H9 (cell line): ENCODE measurements around the gene HES3. TPM values are rescaled to one million over a fixed set of nuclear protein-coding genes. Genes with fewer than 3 reads are reported as not detected.

Experiments used
- DNase-seq: peaks from one replicate; pipeline ENCODE4 v3.0.0-alpha.2; 2017
- H2AFZ ChIP-seq: one replicate; pipeline ENCODE4 v1.6.1; 2013; ENCODE audit warnings: mild to moderate bottlenecking, low read length, control low read depth, moderate library complexity
- H2AK5ac ChIP-seq: 2 replicates; pipeline ENCODE4 v1.6.1; 2013; ENCODE audit warnings: low read length, control low read depth, mixed read lengths; ENCODE audit not compliant: insufficient read length
- H2BK120ac ChIP-seq: one replicate; pipeline ENCODE4 v1.6.1; 2013; ENCODE audit warnings: low read depth, mild to moderate bottlenecking, low read length, control low read depth, inconsistent platforms; ENCODE audit not compliant: poor library complexity, severe bottlenecking
- H2BK12ac ChIP-seq: 2 replicates; pipeline ENCODE4 v1.6.1; 2013; ENCODE audit warnings: low read length, control low read depth, mixed read lengths, low read depth; ENCODE audit not compliant: insufficient read length
- H2BK15ac ChIP-seq: 2 replicates; pipeline ENCODE4 v1.6.1; 2013; ENCODE audit warnings: low read depth, low read length, control low read depth
- H2BK20ac ChIP-seq: one replicate; pipeline ENCODE4 v1.6.1; 2013; ENCODE audit warnings: low read depth, mild to moderate bottlenecking, low read length, control low read depth, inconsistent platforms; ENCODE audit not compliant: poor library complexity, severe bottlenecking
- H2BK5ac ChIP-seq: 2 replicates; pipeline ENCODE4 v1.6.1; 2013; ENCODE audit warnings: low read length, control low read depth, mixed read lengths; ENCODE audit not compliant: insufficient read length
- H3K14ac ChIP-seq: 2 replicates; pipeline ENCODE4 v1.6.1; 2013; ENCODE audit warnings: low read length, control low read depth; ENCODE audit not compliant: insufficient read depth
- H3K18ac ChIP-seq: 2 replicates; pipeline ENCODE4 v1.6.1; 2013; ENCODE audit warnings: low read depth, mild to moderate bottlenecking, mixed read lengths, low read length, control low read depth; ENCODE audit not compliant: insufficient read length
- H3K23ac ChIP-seq: 2 replicates; pipeline ENCODE4 v1.6.1; 2013; ENCODE audit warnings: low read length, control low read depth, mixed read lengths, low read depth; ENCODE audit not compliant: insufficient read length
- H3K23me2 ChIP-seq: 2 replicates; pipeline ENCODE4 v1.6.1; 2013; ENCODE audit warnings: low read depth, mild to moderate bottlenecking, mixed read lengths, low read length, control low read depth; ENCODE audit not compliant: insufficient read length, poor library complexity, severe bottlenecking
- H3K27ac ChIP-seq: 2 replicates; pipeline ENCODE4 v1.5.1; 2013; ENCODE audit warnings: low read length, control low read depth, mixed read lengths, low read depth; ENCODE audit not compliant: insufficient read length
- H3K27me3 ChIP-seq: 2 replicates; pipeline ENCODE4 v1.6.1; 2013; ENCODE audit warnings: low read length, control low read depth, inconsistent platforms; ENCODE audit not compliant: insufficient read depth
- H3K4ac ChIP-seq: 2 replicates; pipeline ENCODE4 v1.6.1; 2013; ENCODE audit warnings: low read depth, mild to moderate bottlenecking, control low read depth, inconsistent platforms, low read length, moderate library complexity
- H3K4me1 ChIP-seq: 2 replicates; pipeline ENCODE4 v1.6.1; 2013; ENCODE audit warnings: low read length, control low read depth, inconsistent platforms; ENCODE audit not compliant: insufficient read depth
- H3K4me2 ChIP-seq: 2 replicates; pipeline ENCODE4 v1.6.1; 2013; ENCODE audit warnings: low read length, control low read depth, mixed read lengths; ENCODE audit not compliant: insufficient read length, insufficient read depth
- H3K56ac ChIP-seq: 2 replicates; pipeline ENCODE4 v1.6.1; 2013; ENCODE audit warnings: low read depth, mild to moderate bottlenecking, mixed read lengths, low read length, control low read depth; ENCODE audit not compliant: insufficient read length
- H3K79me1 ChIP-seq: 2 replicates; pipeline ENCODE4 v1.6.1; 2013; ENCODE audit warnings: low read depth, mild to moderate bottlenecking, moderate library complexity, low read length, control low read depth, inconsistent platforms; ENCODE audit not compliant: insufficient read depth, poor library complexity, severe bottlenecking
- H3K79me2 ChIP-seq: 2 replicates; pipeline ENCODE4 v1.6.1; 2013; ENCODE audit warnings: low read length, control low read depth, inconsistent platforms; ENCODE audit not compliant: insufficient read depth
- H3K9ac ChIP-seq: 2 replicates; pipeline ENCODE4 v1.6.1; 2013; ENCODE audit warnings: low read length, control low read depth, mixed read lengths; ENCODE audit not compliant: insufficient read length; ENCODE audit errors: extremely low read depth
- H3K9me3 ChIP-seq: one replicate; pipeline ENCODE4 v1.6.1; 2013; ENCODE audit warnings: low read depth, low read length, inconsistent platforms; ENCODE audit not compliant: control insufficient read depth
- H3T11ph ChIP-seq: one replicate; pipeline ENCODE4 v1.6.1; 2013; ENCODE audit warnings: mild to moderate bottlenecking, low read length, control low read depth, inconsistent platforms
- H4K20me1 ChIP-seq: one replicate; pipeline ENCODE4 v1.6.1; 2013; ENCODE audit not compliant: control insufficient read depth, insufficient read length, insufficient read depth
- H4K5ac ChIP-seq: 2 replicates; pipeline ENCODE4 v1.6.1; 2013; ENCODE audit warnings: low read depth, mild to moderate bottlenecking, mixed read lengths, low read length, control low read depth; ENCODE audit not compliant: insufficient read length
- H4K8ac ChIP-seq: replicated peaks from 2 replicates; pipeline ENCODE4 v1.6.1; 2013; ENCODE audit warnings: low read length, control low read depth, mixed read lengths, low read depth; ENCODE audit not compliant: insufficient read length
- H4K91ac ChIP-seq: 2 replicates; pipeline ENCODE4 v1.6.1; 2013; ENCODE audit warnings: low read depth, mild to moderate bottlenecking, moderate library complexity, mixed read lengths, low read length, control low read depth; ENCODE audit not compliant: insufficient read length
- H3K27ac Mint-ChIP-seq, 3 experiments: 2 replicates in 2 of 3; 3 replicates in 1 of 3; pipeline ENCODE4 v1.8.0; 2020 to 2021; ENCODE audit warnings: mixed read lengths in 3 of 3, mild to moderate bottlenecking in 1 of 3, moderate library complexity in 1 of 3
- H3K27me3 Mint-ChIP-seq: 2 replicates; pipeline ENCODE4 v1.8.0; 2021; ENCODE audit warnings: low read depth, mild to moderate bottlenecking, moderate library complexity, mixed read lengths
- H3K36me3 Mint-ChIP-seq, 3 experiments: 2 replicates in 2 of 3; 3 replicates in 1 of 3; pipeline ENCODE4 v1.8.0; 2020 to 2021; ENCODE audit warnings: low read depth in 3 of 3, mixed read lengths in 3 of 3; ENCODE audit not compliant: insufficient read depth in 1 of 3
- H3K4me1 Mint-ChIP-seq, 2 experiments: 2 replicates each; pipeline ENCODE4 v1.8.0; 2020; ENCODE audit warnings: mixed read lengths in 2 of 2
- H3K4me3 Mint-ChIP-seq, 2 experiments: 2 replicates in 1 of 2; 3 replicates in 1 of 2; pipeline ENCODE4 v1.8.0; 2020 to 2021; ENCODE audit warnings: mild to moderate bottlenecking in 2 of 2, mixed read lengths in 2 of 2, moderate library complexity in 1 of 2
- H3K9me3 Mint-ChIP-seq, 2 experiments: 2 replicates in 1 of 2; 3 replicates in 1 of 2; pipeline ENCODE4 v1.8.0; 2020; ENCODE audit warnings: mild to moderate bottlenecking in 2 of 2, mixed read lengths in 2 of 2, moderate library complexity in 1 of 2
- CTCF ChIP-seq: fragments of 200-600 bp; sonication (generic); conservative IDR thresholded peaks from 3 replicates; pipeline ENCODE4 v1.8.0; 2021; ENCODE audit warnings: antibody characterized with exemption, mild to moderate bottlenecking
- WGBS: extraction: QIAGEN DNeasy Blood & Tissue Kit; methylation state at CpG from one replicate; pipeline ENCODE4 v1.1.7; 2013; ENCODE audit warnings: missing lambda C conversion rate, low lambda C conversion rate, mixed read lengths; ENCODE audit not compliant: insufficient read length; ENCODE audit errors: extremely low coverage; 5-methylcytosine and 5-hydroxymethylcytosine counted together
- total RNA-seq: library from RNA; stranded (reverse); gene quantifications from 2 replicates; pipeline ENCODE4 v1.2.1, GENCODE V29; 2021

Gene HES3
- total RNA-seq, 1 experiment from 2014 or later: 89.9 TPM

GRCh38 chr1:6237093-6237492 is 6.9 kb upstream of the HES3 start:
- H3K27me3 Mint-ChIP-seq: no peaks in the 10 kb centered on the region
- no peak for TF ChIP-seq CTCF
- no peak overlapping the region for H3K4me2 ChIP-seq
- no peak overlapping the region for H4K91ac ChIP-seq
- no peak overlapping the region for H2BK20ac ChIP-seq
- no peak for DNase-seq
- H3T11ph ChIP-seq: no peak overlapping the region
- no peak overlapping the region; a peak in 1 of 7 replicates for H3K27ac Mint-ChIP-seq
- no peak overlapping the region for H3K56ac ChIP-seq
- no peaks in the 10 kb centered on the region; a peak in 2 of 5 replicates for H3K9me3 Mint-ChIP-seq
- H3K4me3 Mint-ChIP-seq: peak overlapping the region; percentile 30 to 32; a peak in 2 of 5 replicates
- peaks cover 2% of the 10 kb centered on the region; the same call in 1 of the 2 replicates for H3K4me1 ChIP-seq
- no peak overlapping the region for H2AK5ac ChIP-seq
- H4K8ac ChIP-seq: no peak overlapping the region
- H3K9ac ChIP-seq: no peak overlapping the region
- no peak overlapping the region for H3K27ac ChIP-seq
- no peak overlapping the region for H3K18ac ChIP-seq
- peaks cover 15% of the 10 kb centered on the region for H3K23me2 ChIP-seq
- H3K79me2 ChIP-seq: peaks cover 6% of the 10 kb centered on the region; the same call in 1 of the 2 replicates
- no peak overlapping the region for H3K23ac ChIP-seq
- no peak overlapping the region for H2BK12ac ChIP-seq
- H3K27me3 ChIP-seq: no peaks in the 10 kb centered on the region
- H3K79me1 ChIP-seq: peaks cover 11% of the 10 kb centered on the region
- H2BK5ac ChIP-seq: no peak overlapping the region
- no peak overlapping the region for H2BK120ac ChIP-seq
- no peaks in the 10 kb centered on the region for H3K9me3 ChIP-seq
- H4K20me1 ChIP-seq: no peaks in the 10 kb centered on the region
- no peak overlapping the region for H3K4ac ChIP-seq
- no peak overlapping the region for H4K5ac ChIP-seq
- peaks cover 16 to 24% (median 21%) of the 10 kb centered on the region in 3 experiments; a peak in 6 of 7 replicates for H3K36me3 Mint-ChIP-seq
- no peak overlapping the region for H2AFZ ChIP-seq
- no CpG with 5 or more reads among the region's 4 CpGs for WGBS
- peaks cover 45 to 56% of the 10 kb centered on the region in 2 experiments for H3K4me1 Mint-ChIP-seq
- H3K14ac ChIP-seq: no peak overlapping the region
- no peak overlapping the region for H2BK15ac ChIP-seq
